ENCODE results near the gene ALOX5AP.

DNA sequence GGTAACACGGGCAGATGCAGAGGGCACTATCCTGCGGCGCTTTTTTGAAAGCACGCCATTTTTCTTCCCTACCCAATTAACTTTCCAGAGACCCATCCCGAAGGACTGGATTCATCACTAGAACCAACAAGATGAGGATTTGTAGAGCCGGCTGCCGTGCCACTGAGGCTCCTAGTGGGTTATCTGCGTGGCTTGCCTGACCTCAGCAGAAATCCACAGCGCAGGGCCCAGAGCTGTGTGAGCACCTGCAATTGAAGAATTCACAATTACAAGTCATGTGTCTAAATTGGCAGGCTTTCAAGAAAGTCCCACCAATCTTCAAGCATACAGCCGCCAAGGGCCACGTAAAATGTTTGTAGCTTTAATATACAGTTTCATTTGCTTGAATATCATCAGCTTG is 75.5 kb downstream of the ALOX5AP start:
- TF ChIP-seq SMAD1 (IDR thresholded peaks at IDR 0.05; ENCODE audit: low read depth, partially characterized antibody): no peak
- TF ChIP-seq CBX3 (IDR thresholded peaks at IDR 0.05; ENCODE audit: borderline replicate concordance, low read depth): no peak
- TF ChIP-seq, protein P1, sequence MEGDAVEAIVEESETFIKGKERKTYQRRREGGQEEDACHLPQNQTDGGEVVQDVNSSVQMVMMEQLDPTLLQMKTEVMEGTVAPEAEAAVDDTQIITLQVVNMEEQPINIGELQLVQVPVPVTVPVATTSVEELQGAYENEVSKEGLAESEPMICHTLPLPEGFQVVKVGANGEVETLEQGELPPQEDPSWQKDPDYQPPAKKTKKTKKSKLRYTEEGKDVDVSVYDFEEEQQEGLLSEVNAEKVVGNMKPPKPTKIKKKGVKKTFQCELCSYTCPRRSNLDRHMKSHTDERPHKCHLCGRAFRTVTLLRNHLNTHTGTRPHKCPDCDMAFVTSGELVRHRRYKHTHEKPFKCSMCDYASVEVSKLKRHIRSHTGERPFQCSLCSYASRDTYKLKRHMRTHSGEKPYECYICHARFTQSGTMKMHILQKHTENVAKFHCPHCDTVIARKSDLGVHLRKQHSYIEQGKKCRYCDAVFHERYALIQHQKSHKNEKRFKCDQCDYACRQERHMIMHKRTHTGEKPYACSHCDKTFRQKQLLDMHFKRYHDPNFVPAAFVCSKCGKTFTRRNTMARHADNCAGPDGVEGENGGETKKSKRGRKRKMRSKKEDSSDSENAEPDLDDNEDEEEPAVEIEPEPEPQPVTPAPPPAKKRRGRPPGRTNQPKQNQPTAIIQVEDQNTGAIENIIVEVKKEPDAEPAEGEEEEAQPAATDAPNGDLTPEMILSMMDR (IDR thresholded peaks at IDR 0.05 in 2 of 3, conservative IDR thresholded peaks at IDR 0.05 in 1 of 3; ENCODE audit: control insufficient read depth in 2 of 3, extremely low read depth in 1 of 3, insufficient read depth in 1 of 3, low read depth in 3 of 3, low read length in 3 of 3): no peak
- TF ChIP-seq, protein P2, sequence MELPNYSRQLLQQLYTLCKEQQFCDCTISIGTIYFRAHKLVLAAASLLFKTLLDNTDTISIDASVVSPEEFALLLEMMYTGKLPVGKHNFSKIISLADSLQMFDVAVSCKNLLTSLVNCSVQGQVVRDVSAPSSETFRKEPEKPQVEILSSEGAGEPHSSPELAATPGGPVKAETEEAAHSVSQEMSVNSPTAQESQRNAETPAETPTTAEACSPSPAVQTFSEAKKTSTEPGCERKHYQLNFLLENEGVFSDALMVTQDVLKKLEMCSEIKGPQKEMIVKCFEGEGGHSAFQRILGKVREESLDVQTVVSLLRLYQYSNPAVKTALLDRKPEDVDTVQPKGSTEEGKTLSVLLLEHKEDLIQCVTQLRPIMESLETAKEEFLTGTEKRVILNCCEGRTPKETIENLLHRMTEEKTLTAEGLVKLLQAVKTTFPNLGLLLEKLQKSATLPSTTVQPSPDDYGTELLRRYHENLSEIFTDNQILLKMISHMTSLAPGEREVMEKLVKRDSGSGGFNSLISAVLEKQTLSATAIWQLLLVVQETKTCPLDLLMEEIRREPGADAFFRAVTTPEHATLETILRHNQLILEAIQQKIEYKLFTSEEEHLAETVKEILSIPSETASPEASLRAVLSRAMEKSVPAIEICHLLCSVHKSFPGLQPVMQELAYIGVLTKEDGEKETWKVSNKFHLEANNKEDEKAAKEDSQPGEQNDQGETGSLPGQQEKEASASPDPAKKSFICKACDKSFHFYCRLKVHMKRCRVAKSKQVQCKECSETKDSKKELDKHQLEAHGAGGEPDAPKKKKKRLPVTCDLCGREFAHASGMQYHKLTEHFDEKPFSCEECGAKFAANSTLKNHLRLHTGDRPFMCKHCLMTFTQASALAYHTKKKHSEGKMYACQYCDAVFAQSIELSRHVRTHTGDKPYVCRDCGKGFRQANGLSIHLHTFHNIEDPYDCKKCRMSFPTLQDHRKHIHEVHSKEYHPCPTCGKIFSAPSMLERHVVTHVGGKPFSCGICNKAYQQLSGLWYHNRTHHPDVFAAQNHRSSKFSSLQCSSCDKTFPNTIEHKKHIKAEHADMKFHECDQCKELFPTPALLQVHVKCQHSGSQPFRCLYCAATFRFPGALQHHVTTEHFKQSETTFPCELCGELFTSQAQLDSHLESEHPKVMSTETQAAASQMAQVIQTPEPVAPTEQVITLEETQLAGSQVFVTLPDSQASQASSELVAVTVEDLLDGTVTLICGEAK (IDR thresholded peaks at IDR 0.05; ENCODE audit: borderline replicate concordance): no peak
- no peak for TF ChIP-seq POLR2A (IDR thresholded peaks at IDR 0.05; ENCODE audit: low read depth, low read length)
- no peak for TF ChIP-seq CEBPB (IDR thresholded peaks at IDR 0.05; ENCODE audit: borderline replicate concordance in 1 of 2, low read depth in 2 of 2, low read length in 2 of 2)
- TF ChIP-seq BHLHE40 (IDR thresholded peaks at IDR 0.05; ENCODE audit: borderline replicate concordance in 1 of 2, low read depth in 2 of 2, low read length in 1 of 2): no peak
- TF ChIP-seq, protein P3, sequence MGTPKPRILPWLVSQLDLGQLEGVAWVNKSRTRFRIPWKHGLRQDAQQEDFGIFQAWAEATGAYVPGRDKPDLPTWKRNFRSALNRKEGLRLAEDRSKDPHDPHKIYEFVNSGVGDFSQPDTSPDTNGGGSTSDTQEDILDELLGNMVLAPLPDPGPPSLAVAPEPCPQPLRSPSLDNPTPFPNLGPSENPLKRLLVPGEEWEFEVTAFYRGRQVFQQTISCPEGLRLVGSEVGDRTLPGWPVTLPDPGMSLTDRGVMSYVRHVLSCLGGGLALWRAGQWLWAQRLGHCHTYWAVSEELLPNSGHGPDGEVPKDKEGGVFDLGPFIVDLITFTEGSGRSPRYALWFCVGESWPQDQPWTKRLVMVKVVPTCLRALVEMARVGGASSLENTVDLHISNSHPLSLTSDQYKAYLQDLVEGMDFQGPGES (IDR thresholded peaks at IDR 0.05): no peak
- TF ChIP-seq, protein P4, sequence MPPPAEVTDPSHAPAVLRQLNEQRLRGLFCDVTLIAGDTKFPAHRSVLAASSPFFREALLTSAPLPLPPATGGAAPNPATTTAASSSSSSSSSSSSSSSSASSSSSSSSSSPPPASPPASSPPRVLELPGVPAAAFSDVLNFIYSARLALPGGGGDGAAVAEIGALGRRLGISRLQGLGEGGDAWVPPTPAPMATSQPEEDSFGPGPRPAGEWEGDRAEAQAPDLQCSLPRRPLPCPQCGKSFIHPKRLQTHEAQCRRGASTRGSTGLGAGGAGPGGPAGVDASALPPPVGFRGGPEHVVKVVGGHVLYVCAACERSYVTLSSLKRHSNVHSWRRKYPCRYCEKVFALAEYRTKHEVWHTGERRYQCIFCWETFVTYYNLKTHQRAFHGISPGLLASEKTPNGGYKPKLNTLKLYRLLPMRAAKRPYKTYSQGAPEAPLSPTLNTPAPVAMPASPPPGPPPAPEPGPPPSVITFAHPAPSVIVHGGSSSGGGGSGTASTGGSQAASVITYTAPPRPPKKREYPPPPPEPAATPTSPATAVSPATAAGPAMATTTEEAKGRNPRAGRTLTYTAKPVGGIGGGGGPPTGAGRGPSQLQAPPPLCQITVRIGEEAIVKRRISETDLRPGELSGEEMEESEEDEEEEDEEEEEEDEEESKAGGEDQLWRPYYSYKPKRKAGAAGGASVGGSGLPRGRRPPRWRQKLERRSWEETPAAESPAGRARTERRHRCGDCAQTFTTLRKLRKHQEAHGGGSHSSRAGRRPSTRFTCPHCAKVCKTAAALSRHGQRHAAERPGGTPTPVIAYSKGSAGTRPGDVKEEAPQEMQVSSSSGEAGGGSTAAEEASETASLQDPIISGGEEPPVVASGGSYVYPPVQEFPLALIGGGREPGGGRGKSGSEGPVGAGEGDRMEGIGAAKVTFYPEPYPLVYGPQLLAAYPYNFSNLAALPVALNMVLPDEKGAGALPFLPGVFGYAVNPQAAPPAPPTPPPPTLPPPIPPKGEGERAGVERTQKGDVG (CRISPR knock-in tag; IDR thresholded peaks at IDR 0.05): no peak

Measured in GM12878 (cell line).